ENCODE data around the gene ARL8B. TPM values are rescaled to one million over a fixed set of nuclear protein-coding genes. Genes with fewer than 3 reads are reported as not detected.

ARL8B gene
- total and polyA plus RNA-seq, 2 experiments from 2014 or later: 26.4 to 41.1 TPM

- Histone ChIP-seq H3K4me1 (ENCODE audit: low read depth) (peaks cover 3% of the 10 kb centered on the region), H3K36me3 (no peaks in the 10 kb centered on the region), H3K9me3 (ENCODE audit: low read depth) (no peaks in the 10 kb centered on the region), H3K4me3 (no peak overlapping the region), H3K27me3 (no peaks in the 10 kb centered on the region), H3K27ac (no peak overlapping the region)
- no peak for DNase-seq (ENCODE audit: low read depth in 1 of 2, low spot score in 1 of 2)
- TF ChIP-seq, protein P1, sequence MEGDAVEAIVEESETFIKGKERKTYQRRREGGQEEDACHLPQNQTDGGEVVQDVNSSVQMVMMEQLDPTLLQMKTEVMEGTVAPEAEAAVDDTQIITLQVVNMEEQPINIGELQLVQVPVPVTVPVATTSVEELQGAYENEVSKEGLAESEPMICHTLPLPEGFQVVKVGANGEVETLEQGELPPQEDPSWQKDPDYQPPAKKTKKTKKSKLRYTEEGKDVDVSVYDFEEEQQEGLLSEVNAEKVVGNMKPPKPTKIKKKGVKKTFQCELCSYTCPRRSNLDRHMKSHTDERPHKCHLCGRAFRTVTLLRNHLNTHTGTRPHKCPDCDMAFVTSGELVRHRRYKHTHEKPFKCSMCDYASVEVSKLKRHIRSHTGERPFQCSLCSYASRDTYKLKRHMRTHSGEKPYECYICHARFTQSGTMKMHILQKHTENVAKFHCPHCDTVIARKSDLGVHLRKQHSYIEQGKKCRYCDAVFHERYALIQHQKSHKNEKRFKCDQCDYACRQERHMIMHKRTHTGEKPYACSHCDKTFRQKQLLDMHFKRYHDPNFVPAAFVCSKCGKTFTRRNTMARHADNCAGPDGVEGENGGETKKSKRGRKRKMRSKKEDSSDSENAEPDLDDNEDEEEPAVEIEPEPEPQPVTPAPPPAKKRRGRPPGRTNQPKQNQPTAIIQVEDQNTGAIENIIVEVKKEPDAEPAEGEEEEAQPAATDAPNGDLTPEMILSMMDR (IDR thresholded peaks at IDR 0.05; ENCODE audit: low read depth, low read length): no peak
Observed at GRCh38 chr3:5082789-5083115, 39.3 kb upstream of the ARL8B start.

- H3K27ac ChIP-seq: no peak overlapping the region
- peaks cover 3% of the 10 kb centered on the region for H3K4me1 ChIP-seq (ENCODE audit: low read depth)
- no peaks in the 10 kb centered on the region for H3K36me3 ChIP-seq
- no peaks in the 10 kb centered on the region for H3K27me3 ChIP-seq
- H3K4me3 ChIP-seq: no peak overlapping the region
- TF ChIP-seq, protein P1 (IDR thresholded peaks at IDR 0.05; ENCODE audit: low read depth, low read length): no peak
- no peak for DNase-seq (ENCODE audit: low read depth in 1 of 2, low spot score in 1 of 2)
- H3K9me3 ChIP-seq (ENCODE audit: low read depth): no peaks in the 10 kb centered on the region
Observed at GRCh38 chr3:5084224-5084623, 37.9 kb upstream of the ARL8B start.

GRCh38 chr3:5086708-5087107 is 35.4 kb upstream of the ARL8B start:
- no peaks in the 10 kb centered on the region for H3K27me3 ChIP-seq
- no peaks in the 10 kb centered on the region for H3K9me3 ChIP-seq (ENCODE audit: low read depth)
- no peaks in the 10 kb centered on the region for H3K36me3 ChIP-seq
- no peak overlapping the region for H3K27ac ChIP-seq
- H3K4me1 ChIP-seq (ENCODE audit: low read depth): peaks cover 3% of the 10 kb centered on the region
- H3K4me3 ChIP-seq: no peak overlapping the region
- DNase-seq (ENCODE audit: low read depth in 1 of 2, low spot score in 1 of 2): no peak
- TF ChIP-seq, protein P1 (IDR thresholded peaks at IDR 0.05; ENCODE audit: low read depth, low read length): no peak

- TF ChIP-seq, protein P1 (IDR thresholded peaks at IDR 0.05; ENCODE audit: low read depth, low read length): no peak
- Histone ChIP-seq H3K4me3 (no peak overlapping the region), H3K27me3 (peaks cover under 1% of the 10 kb centered on the region), H3K9me3 (ENCODE audit: low read depth) (no peaks in the 10 kb centered on the region), H3K27ac (no peak overlapping the region), H3K36me3 (no peaks in the 10 kb centered on the region), H3K4me1 (ENCODE audit: low read depth) (peaks cover 3% of the 10 kb centered on the region)
- no peak for DNase-seq (ENCODE audit: low read depth in 1 of 2, low spot score in 1 of 2)
Observed at GRCh38 chr3:5087209-5087608, 34.9 kb upstream of the ARL8B start.

DNA sequence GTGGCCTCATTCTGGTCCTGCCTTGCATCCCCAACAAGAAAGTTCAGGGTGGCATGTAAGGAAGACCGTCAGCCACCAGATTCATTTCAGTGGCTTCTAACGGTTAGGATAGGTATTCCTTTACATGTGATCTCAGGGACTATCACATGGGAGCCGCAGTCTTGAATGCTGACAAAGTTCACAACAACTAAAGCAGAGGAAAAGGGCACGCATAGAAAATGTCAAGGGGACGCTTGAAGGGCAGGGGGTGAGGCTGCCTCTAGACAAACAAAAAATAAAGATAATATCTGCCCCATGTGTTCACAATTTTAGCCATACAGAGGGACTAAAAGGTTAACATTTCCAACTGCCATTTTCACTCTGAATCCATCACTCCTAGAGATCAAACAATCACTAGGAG is 31.9 kb upstream of the ARL8B start:
- DNase-seq (ENCODE audit: low read depth in 1 of 2, low spot score in 1 of 2): no peak

More for the DNA sequence above, 31.9 kb upstream of the ARL8B start:
- no peak overlapping the region for H3K27ac ChIP-seq
- H3K4me3 ChIP-seq: no peak overlapping the region
- H3K9me3 ChIP-seq (ENCODE audit: low read depth): no peaks in the 10 kb centered on the region
- H3K4me1 ChIP-seq (ENCODE audit: low read depth): no peaks in the 10 kb centered on the region
- peaks cover 13% of the 10 kb centered on the region for H3K27me3 ChIP-seq
- H3K36me3 ChIP-seq: no peaks in the 10 kb centered on the region
- TF ChIP-seq, protein P1 (IDR thresholded peaks at IDR 0.05; ENCODE audit: low read depth, low read length): no peak

Measured in cardiac muscle cell (in vitro differentiated cells and primary cell).